HG02763 (cell line): ENCODE results near the gene CEP85.
A peak's percentile ranks its signal among the peaks of the same experiment; 100 is the strongest.

Source experiments
- ATAC-seq: cut with Tn5 transposase; IDR thresholded peaks from one replicate; pipeline ENCODE4 v1.9.1; 2021; ENCODE audit warnings: mild to moderate bottlenecking, moderate library complexity; ENCODE audit not compliant: unreplicated experiment

The CEP85 gene

GRCh38 chr1:26276432-26276838, 42.4 kb downstream of the CEP85 start:
- ATAC-seq: no peak

GRCh38 chr1:26277261-26277661, 43.3 kb downstream of the CEP85 start:
- no peak for ATAC-seq

GRCh38 chr1:26277719-26278118, 43.7 kb downstream of the CEP85 start:
- ATAC-seq: no peak

- ATAC-seq: no peak
Observed at GRCh38 chr1:26278303-26278702, 44.3 kb downstream of the CEP85 start.

- no peak for ATAC-seq
Observed at GRCh38 chr1:26278724-26279455, 44.9 kb downstream of the CEP85 start.

GRCh38 chr1:26279456-26280332, 45.7 kb downstream of the CEP85 start, which contains the start of gene SH3BGRL3:
TSS of gene SH3BGRL3 (plus strand) at chr1:26280086. CDS start at chr1:26280156, 70 bp downstream.
- ATAC-seq: peak; percentile 43

GRCh38 chr1:26280333-26281042, 46.5 kb downstream of the CEP85 start:
- ATAC-seq: no peak

- ATAC-seq: no peak
Observed at GRCh38 chr1:26281091-26281958, 47.3 kb downstream of the CEP85 start.

- ATAC-seq: no peak
Observed at GRCh38 chr1:26281971-26282370, 48.0 kb downstream of the CEP85 start.

GRCh38 chr1:26282401-26282918, 48.5 kb downstream of the CEP85 start:
- ATAC-seq: no peak

- no peak for ATAC-seq
Observed at GRCh38 chr1:26283279-26283853, 49.4 kb downstream of the CEP85 start.

GRCh38 chr1:26283871-26284596, 50.0 kb downstream of the CEP85 start:
- no peak for ATAC-seq

- ATAC-seq: no peak
Observed at GRCh38 chr1:26284597-26285347, 50.8 kb downstream of the CEP85 start.

- no peak for ATAC-seq
Observed at GRCh38 chr1:26285366-26286063, 51.5 kb downstream of the CEP85 start.

GRCh38 chr1:26286064-26286416, 52.0 kb downstream of the CEP85 start:
- ATAC-seq: no peak

GRCh38 chr1:26287033-26287711, 53.2 kb downstream of the CEP85 start:
- ATAC-seq: peak; percentile 33

GRCh38 chr1:26287811-26288210, 53.8 kb downstream of the CEP85 start:
- ATAC-seq: no peak
